HepG2 (cell line): ENCODE data around the gene ONECUT2. TPM values are rescaled to one million over a fixed set of nuclear protein-coding genes. Genes with fewer than 3 reads are reported as not detected.
A peak's percentile ranks its signal among the peaks of the same experiment; 100 is the strongest.

Experiments
- GATAD1 ChIP-seq: IDR thresholded peaks from 2 replicates; pipeline ENCODE4 v1.6.1; 2016; ENCODE audit warnings: missing genetic modification reagents, missing compliant biosample characterization
- MXD4 ChIP-seq: IDR thresholded peaks from 2 replicates; pipeline ENCODE4 v1.6.1; 2016; ENCODE audit warnings: mild to moderate bottlenecking, missing biosample characterization, missing genetic modification reagents
- POGZ ChIP-seq: sonication (generic); formaldehyde crosslinking; IDR thresholded peaks from 2 replicates; pipeline ENCODE4 v1.4.0; 2020; ENCODE audit warnings: mild to moderate bottlenecking, missing genetic modification reagents
- YY1 ChIP-seq: IDR thresholded peaks from 2 replicates; pipeline ENCODE4 v1.6.1; 2011; ENCODE audit warnings: low read length, low read depth, moderate library complexity, mild to moderate bottlenecking; ENCODE audit not compliant: insufficient read depth, insufficient replicate concordance
- ZFP90 ChIP-seq: sonication (generic); formaldehyde crosslinking; IDR thresholded peaks from 2 replicates; pipeline ENCODE4 v1.8.0; 2022; ENCODE audit warnings: missing genetic modification reagents, mild to moderate bottlenecking, inconsistent platforms, borderline replicate concordance
- ZMAT3 ChIP-seq: sonication (generic); formaldehyde crosslinking; conservative IDR thresholded peaks from 2 replicates; pipeline ENCODE4 v1.7.0; 2021; ENCODE audit warnings: missing genetic modification reagents
- ZNF430 ChIP-seq: sonication (generic); formaldehyde crosslinking; IDR thresholded peaks from 2 replicates; pipeline ENCODE4 v1.9.0; 2021; ENCODE audit warnings: mild to moderate bottlenecking, missing genetic modification reagents
- ZNF883 ChIP-seq: sonication (generic); formaldehyde crosslinking; IDR thresholded peaks from 2 replicates; pipeline ENCODE4 v1.5.1; 2020; ENCODE audit warnings: mild to moderate bottlenecking, missing genetic modification reagents; ENCODE audit errors: not compliant biosample characterization
- ZSCAN12 ChIP-seq: sonication (generic); formaldehyde crosslinking; IDR thresholded peaks from 2 replicates; pipeline ENCODE4 v1.9.0; 2021; ENCODE audit warnings: mild to moderate bottlenecking, missing genetic modification reagents
- polyA plus RNA-seq, 8 experiments: library from polyadenylated mRNA; depleted of rRNA in 3 of 8; stranded (reverse) in 7 of 8; unstranded in 1 of 8; fragments of >200 nt; fragmentation: Illumina TruSeq in 4 of 8; extraction: Trizol in 4 of 8; gene quantifications; 2 replicates each; pipeline versions ENCODE4 v1.2.1 to v1.2.3, GENCODE V29; 2011 to 2016; ENCODE audit warnings: low read depth in 4 of 8, missing spikeins in 1 of 8, mixed read lengths in 1 of 8; ENCODE audit not compliant: insufficient read depth in 1 of 8
- total RNA-seq, 5 experiments: library from RNA; depleted of rRNA; stranded (reverse); fragments of >200 nt; fragmentation: Illumina TruSeq; extraction: Trizol; gene quantifications; 2 replicates each; pipeline ENCODE4 v1.2.3, GENCODE V29; 2016; ENCODE audit warnings: low read depth in 1 of 5
- TF ChIP-seq, protein P1 (sequence below): sonication (generic); formaldehyde crosslinking; IDR thresholded peaks from 2 replicates; pipeline ENCODE4 v1.5.1; 2020; ENCODE audit warnings: mild to moderate bottlenecking, missing genetic modification reagents, moderate library complexity
- TF ChIP-seq, protein P2 (sequence below): sonication (generic); formaldehyde crosslinking; IDR thresholded peaks from 2 replicates; pipeline ENCODE4 v1.5.1; 2020; ENCODE audit warnings: mild to moderate bottlenecking, missing genetic modification reagents, borderline replicate concordance
- TF ChIP-seq, protein P3 (sequence below), 2 experiments: sonication (generic) in 1 of 2; formaldehyde crosslinking in 1 of 2; IDR thresholded peaks; 2 replicates each; pipeline versions ENCODE4 v1.4.0 to v1.6.1; 2018 to 2020; ENCODE audit warnings: missing genetic modification reagents in 2 of 2, borderline replicate concordance in 1 of 2, low read depth in 1 of 2, mild to moderate bottlenecking in 1 of 2, missing biosample characterization in 1 of 2
- TF ChIP-seq, protein P4 (sequence below): IDR thresholded peaks from 2 replicates; pipeline ENCODE4 v1.6.1; 2016; ENCODE audit warnings: mild to moderate bottlenecking

Gene ONECUT2
- total and polyA plus RNA-seq, 2 of the 13 experiments (the other 11 are each of a cell fraction or from before 2014, with no cell fraction given), result 3.0 to 3.2 TPM

DNA sequence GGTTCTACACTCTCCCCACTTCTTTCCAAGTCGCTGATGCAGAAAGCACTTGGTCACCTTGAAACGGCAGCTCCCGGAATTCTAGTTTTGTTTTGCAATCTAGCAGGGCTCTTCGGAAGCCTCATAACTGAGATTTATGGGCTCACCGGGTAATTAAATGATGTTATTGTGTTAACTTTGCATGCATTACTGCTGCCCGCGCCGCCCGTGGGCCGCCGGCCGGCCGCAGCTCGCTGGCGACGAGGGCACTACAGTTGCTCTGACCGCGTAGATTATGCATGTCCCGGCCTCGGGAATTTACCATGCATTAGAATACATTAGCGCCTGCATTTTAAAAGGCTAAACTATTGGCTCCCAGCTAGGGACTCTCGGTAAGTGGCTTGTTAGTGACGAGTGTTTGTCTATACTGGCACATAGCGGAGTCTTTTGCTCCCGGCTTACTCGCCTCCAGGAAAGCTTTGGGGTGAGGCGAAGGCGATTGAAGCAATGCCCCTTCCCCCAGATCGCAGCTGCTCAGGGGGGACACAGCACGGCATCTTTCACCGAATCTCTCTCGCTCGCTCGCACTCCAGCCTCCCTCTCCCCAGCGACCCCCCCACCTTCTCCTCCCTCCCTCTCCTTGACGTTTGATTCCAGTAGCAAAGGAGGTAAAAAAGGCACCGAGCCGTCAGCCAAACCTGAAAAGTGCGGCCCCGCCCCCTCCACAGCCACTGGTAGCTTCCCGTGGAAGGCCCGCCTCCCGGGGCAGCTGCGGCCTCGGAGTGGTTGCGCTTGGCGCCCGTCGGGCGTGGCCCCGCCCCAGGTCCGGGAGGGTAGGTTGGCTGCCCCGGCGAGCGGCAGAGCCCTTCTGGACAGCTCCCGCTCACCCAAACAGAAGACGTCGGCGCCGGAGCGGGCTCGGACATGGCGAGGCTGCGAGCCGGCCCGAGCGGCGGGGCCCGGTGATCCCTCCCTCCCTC is at the start of gene ONECUT2 (continued):
- 0 out of 2 replicates have a peak, but pooled peaks have one; percentile 29 for TF ChIP-seq ZSCAN12 (CRISPR knock-in tag)
- peak; percentile 70; the same call in 1 of the 2 replicates for TF ChIP-seq ZFP90 (CRISPR knock-in tag)
- TF ChIP-seq, protein P1, sequence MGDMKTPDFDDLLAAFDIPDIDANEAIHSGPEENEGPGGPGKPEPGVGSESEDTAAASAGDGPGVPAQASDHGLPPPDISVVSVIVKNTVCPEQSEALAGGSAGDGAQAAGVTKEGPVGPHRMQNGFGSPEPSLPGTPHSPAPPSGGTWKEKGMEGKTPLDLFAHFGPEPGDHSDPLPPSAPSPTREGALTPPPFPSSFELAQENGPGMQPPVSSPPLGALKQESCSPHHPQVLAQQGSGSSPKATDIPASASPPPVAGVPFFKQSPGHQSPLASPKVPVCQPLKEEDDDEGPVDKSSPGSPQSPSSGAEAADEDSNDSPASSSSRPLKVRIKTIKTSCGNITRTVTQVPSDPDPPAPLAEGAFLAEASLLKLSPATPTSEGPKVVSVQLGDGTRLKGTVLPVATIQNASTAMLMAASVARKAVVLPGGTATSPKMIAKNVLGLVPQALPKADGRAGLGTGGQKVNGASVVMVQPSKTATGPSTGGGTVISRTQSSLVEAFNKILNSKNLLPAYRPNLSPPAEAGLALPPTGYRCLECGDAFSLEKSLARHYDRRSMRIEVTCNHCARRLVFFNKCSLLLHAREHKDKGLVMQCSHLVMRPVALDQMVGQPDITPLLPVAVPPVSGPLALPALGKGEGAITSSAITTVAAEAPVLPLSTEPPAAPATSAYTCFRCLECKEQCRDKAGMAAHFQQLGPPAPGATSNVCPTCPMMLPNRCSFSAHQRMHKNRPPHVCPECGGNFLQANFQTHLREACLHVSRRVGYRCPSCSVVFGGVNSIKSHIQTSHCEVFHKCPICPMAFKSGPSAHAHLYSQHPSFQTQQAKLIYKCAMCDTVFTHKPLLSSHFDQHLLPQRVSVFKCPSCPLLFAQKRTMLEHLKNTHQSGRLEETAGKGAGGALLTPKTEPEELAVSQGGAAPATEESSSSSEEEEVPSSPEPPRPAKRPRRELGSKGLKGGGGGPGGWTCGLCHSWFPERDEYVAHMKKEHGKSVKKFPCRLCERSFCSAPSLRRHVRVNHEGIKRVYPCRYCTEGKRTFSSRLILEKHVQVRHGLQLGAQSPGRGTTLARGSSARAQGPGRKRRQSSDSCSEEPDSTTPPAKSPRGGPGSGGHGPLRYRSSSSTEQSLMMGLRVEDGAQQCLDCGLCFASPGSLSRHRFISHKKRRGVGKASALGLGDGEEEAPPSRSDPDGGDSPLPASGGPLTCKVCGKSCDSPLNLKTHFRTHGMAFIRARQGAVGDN (CRISPR knock-in tag), result peak; percentile 62
- TF ChIP-seq POGZ (CRISPR knock-in tag), result peak; percentile 31; the same call in 1 of the 2 replicates
- TF ChIP-seq MXD4 (CRISPR knock-in tag), result peak; percentile 56; the same call in 1 of the 2 replicates
- peak; percentile 62 for TF ChIP-seq YY1
- peak; percentile 34; the same call in 1 of the 2 replicates for TF ChIP-seq ZMAT3 (CRISPR knock-in tag)
- peak; percentile 21; the same call in 1 of the 2 replicates for TF ChIP-seq GATAD1
- no peak for TF ChIP-seq ZNF883
- TF ChIP-seq, protein P2, sequence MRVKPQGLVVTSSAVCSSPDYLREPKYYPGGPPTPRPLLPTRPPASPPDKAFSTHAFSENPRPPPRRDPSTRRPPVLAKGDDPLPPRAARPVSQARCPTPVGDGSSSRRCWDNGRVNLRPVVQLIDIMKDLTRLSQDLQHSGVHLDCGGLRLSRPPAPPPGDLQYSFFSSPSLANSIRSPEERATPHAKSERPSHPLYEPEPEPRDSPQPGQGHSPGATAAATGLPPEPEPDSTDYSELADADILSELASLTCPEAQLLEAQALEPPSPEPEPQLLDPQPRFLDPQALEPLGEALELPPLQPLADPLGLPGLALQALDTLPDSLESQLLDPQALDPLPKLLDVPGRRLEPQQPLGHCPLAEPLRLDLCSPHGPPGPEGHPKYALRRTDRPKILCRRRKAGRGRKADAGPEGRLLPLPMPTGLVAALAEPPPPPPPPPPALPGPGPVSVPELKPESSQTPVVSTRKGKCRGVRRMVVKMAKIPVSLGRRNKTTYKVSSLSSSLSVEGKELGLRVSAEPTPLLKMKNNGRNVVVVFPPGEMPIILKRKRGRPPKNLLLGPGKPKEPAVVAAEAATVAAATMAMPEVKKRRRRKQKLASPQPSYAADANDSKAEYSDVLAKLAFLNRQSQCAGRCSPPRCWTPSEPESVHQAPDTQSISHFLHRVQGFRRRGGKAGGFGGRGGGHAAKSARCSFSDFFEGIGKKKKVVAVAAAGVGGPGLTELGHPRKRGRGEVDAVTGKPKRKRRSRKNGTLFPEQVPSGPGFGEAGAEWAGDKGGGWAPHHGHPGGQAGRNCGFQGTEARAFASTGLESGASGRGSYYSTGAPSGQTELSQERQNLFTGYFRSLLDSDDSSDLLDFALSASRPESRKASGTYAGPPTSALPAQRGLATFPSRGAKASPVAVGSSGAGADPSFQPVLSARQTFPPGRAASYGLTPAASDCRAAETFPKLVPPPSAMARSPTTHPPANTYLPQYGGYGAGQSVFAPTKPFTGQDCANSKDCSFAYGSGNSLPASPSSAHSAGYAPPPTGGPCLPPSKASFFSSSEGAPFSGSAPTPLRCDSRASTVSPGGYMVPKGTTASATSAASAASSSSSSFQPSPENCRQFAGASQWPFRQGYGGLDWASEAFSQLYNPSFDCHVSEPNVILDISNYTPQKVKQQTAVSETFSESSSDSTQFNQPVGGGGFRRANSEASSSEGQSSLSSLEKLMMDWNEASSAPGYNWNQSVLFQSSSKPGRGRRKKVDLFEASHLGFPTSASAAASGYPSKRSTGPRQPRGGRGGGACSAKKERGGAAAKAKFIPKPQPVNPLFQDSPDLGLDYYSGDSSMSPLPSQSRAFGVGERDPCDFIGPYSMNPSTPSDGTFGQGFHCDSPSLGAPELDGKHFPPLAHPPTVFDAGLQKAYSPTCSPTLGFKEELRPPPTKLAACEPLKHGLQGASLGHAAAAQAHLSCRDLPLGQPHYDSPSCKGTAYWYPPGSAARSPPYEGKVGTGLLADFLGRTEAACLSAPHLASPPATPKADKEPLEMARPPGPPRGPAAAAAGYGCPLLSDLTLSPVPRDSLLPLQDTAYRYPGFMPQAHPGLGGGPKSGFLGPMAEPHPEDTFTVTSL (CRISPR knock-in tag), result 0 out of 2 replicates have a peak, but pooled peaks have one; percentile 20
- TF ChIP-seq ZNF430 (CRISPR knock-in tag), result peak; percentile 67; the same call in 1 of the 2 replicates
- TF ChIP-seq, protein P3, sequence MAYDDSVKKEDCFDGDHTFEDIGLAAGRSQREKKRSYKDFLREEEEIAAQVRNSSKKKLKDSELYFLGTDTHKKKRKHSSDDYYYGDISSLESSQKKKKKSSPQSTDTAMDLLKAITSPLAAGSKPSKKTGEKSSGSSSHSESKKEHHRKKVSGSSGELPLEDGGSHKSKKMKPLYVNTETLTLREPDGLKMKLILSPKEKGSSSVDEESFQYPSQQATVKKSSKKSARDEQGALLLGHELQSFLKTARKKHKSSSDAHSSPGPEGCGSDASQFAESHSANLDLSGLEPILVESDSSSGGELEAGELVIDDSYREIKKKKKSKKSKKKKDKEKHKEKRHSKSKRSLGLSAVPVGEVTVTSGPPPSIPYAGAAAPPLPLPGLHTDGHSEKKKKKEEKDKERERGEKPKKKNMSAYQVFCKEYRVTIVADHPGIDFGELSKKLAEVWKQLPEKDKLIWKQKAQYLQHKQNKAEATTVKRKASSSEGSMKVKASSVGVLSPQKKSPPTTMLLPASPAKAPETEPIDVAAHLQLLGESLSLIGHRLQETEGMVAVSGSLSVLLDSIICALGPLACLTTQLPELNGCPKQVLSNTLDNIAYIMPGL (CRISPR knock-in tag; IDR thresholded peaks at IDR 0.05; ENCODE audit: borderline replicate concordance in 1 of 2, low read depth in 1 of 2), result peak; percentile 68
- TF ChIP-seq, protein P4, sequence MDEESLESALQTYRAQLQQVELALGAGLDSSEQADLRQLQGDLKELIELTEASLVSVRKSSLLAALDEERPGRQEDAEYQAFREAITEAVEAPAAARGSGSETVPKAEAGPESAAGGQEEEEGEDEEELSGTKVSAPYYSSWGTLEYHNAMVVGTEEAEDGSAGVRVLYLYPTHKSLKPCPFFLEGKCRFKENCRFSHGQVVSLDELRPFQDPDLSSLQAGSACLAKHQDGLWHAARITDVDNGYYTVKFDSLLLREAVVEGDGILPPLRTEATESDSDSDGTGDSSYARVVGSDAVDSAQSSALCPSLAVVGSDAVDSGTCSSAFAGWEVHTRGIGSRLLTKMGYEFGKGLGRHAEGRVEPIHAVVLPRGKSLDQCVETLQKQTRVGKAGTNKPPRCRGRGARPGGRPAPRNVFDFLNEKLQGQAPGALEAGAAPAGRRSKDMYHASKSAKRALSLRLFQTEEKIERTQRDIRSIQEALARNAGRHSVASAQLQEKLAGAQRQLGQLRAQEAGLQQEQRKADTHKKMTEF (CRISPR knock-in tag), result peak; percentile 60; the same call in 1 of the 2 replicates
